Neutrophil (primary cell): ENCODE data around the gene SCN8A.

Experiments used
- H3K27ac ChIP-seq: fragments of 200-600 bp; sonication (generic); 2 replicates; pipeline ENCODE4 v1.5.1; 2016; ENCODE audit warnings: mild to moderate bottlenecking, moderate library complexity
- H3K27me3 ChIP-seq: fragments of 200-600 bp; sonication (generic); 2 replicates; pipeline ENCODE4 v1.6.0; 2016; ENCODE audit warnings: mild to moderate bottlenecking
- H3K36me3 ChIP-seq: fragments of 200-600 bp; sonication (generic); 2 replicates; pipeline ENCODE4 v1.5.1; 2017
- H3K4me1 ChIP-seq, 2 experiments: fragments of 200-600 bp in 1 of 2; sonication (generic) in 1 of 2; 1 replicate in 1 of 2; 2 replicates in 1 of 2; pipeline versions ENCODE4 v1.5.1 to v1.6.1; 2013 to 2016; ENCODE audit warnings: low read depth in 1 of 2, low read length in 1 of 2, mild to moderate bottlenecking in 1 of 2, moderate library complexity in 1 of 2; ENCODE audit not compliant: control insufficient read depth in 1 of 2, insufficient read depth in 1 of 2
- H3K4me3 ChIP-seq, 2 experiments: fragments of 200-600 bp in 1 of 2; sonication (generic) in 1 of 2; 1 replicate in 1 of 2; 2 replicates in 1 of 2; pipeline ENCODE4 v1.5.1; 2013 to 2016; ENCODE audit warnings: low read depth in 1 of 2, low read length in 1 of 2, mild to moderate bottlenecking in 1 of 2, moderate library complexity in 1 of 2
- H3K9me3 ChIP-seq: fragments of 200-600 bp; sonication (generic); 2 replicates; pipeline ENCODE4 v1.5.1; 2016
- TF ChIP-seq, protein P1 (sequence below): fragments of 200-600 bp; sonication (generic); IDR thresholded peaks from 2 replicates; pipeline ENCODE4 v1.5.1; 2016; ENCODE audit warnings: antibody characterized with exemption

SCN8A gene

GRCh38 chr12:51730745-51731144, 139.7 kb downstream of the SCN8A start:
- no peak overlapping the region for H3K27ac ChIP-seq
- H3K9me3 ChIP-seq = no peaks in the 10 kb centered on the region
- H3K4me3 ChIP-seq = no peak overlapping the region
- no peaks in the 10 kb centered on the region for H3K27me3 ChIP-seq
- TF ChIP-seq, protein P1, sequence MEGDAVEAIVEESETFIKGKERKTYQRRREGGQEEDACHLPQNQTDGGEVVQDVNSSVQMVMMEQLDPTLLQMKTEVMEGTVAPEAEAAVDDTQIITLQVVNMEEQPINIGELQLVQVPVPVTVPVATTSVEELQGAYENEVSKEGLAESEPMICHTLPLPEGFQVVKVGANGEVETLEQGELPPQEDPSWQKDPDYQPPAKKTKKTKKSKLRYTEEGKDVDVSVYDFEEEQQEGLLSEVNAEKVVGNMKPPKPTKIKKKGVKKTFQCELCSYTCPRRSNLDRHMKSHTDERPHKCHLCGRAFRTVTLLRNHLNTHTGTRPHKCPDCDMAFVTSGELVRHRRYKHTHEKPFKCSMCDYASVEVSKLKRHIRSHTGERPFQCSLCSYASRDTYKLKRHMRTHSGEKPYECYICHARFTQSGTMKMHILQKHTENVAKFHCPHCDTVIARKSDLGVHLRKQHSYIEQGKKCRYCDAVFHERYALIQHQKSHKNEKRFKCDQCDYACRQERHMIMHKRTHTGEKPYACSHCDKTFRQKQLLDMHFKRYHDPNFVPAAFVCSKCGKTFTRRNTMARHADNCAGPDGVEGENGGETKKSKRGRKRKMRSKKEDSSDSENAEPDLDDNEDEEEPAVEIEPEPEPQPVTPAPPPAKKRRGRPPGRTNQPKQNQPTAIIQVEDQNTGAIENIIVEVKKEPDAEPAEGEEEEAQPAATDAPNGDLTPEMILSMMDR = no peak
- H3K36me3 ChIP-seq = no peaks in the 10 kb centered on the region
- H3K4me1 ChIP-seq = no peaks in the 10 kb centered on the region

- TF ChIP-seq, protein P1 = no peak
- no peak overlapping the region for H3K27ac ChIP-seq
- H3K4me1 ChIP-seq = no peaks in the 10 kb centered on the region
- peaks cover 6% of the 10 kb centered on the region for H3K36me3 ChIP-seq
- no peaks in the 10 kb centered on the region for H3K9me3 ChIP-seq
- no peak overlapping the region for H3K4me3 ChIP-seq
- no peaks in the 10 kb centered on the region for H3K27me3 ChIP-seq
These were observed 149.5 kb downstream of the SCN8A start for GRCh38 chr12:51740536-51740935.

DNA sequence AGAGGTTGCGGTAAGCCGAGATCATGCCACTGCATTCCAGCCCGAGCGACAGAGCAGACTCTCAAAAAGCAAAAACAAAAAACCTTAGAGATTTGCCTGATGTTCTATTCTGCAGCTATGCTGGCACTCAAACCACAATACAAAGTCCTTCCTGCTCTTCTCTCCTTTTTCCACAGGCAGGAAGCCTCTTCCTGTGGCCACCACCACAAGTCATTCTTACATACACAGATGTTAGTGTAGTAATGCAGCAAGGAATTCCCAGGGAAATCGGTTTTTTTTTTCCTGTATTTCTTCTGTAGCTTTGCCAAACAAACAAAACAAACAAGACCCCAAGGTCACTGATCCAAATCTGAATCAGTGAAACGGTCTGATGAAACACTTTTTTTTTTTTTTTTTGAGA, 153.2 kb downstream of the SCN8A start:
- Histone ChIP-seq H3K36me3 (peaks cover 21% of the 10 kb centered on the region), H3K4me3 (no peak overlapping the region), H3K9me3 (no peaks in the 10 kb centered on the region), H3K27ac (no peak overlapping the region), H3K4me1 (no peaks in the 10 kb centered on the region), H3K27me3 (no peaks in the 10 kb centered on the region)
- TF ChIP-seq, protein P1 = no peak

- Histone ChIP-seq H3K9me3 (no peaks in the 10 kb centered on the region), H3K36me3 (peaks cover 21% of the 10 kb centered on the region), H3K4me1 (no peaks in the 10 kb centered on the region), H3K27me3 (no peaks in the 10 kb centered on the region), H3K4me3 (no peak overlapping the region), H3K27ac (no peak overlapping the region)
- TF ChIP-seq, protein P1 = no peak
These were observed 153.9 kb downstream of the SCN8A start for GRCh38 chr12:51744957-51745356.

DNA sequence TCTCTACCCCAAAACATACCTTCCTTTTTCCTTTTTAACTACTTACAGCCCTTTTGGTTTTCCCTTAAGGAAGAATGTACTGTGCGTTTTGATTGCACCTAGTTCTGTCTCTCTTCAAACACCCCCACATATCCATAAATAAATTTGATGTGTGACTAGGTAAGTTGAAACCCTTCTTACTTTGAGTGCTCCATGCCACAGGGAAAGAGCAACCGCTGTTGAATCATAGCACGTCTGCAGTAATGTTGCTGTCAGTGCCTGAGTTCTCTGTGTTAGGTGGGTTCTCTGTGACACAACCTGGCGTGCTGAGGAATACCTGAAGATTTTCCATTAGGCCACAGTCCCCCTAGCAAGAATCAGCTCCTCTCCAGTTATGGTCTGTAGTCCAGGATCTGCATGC, 155.4 kb downstream of the SCN8A start:
- H3K4me3 ChIP-seq = no peak overlapping the region
- H3K9me3 ChIP-seq = no peaks in the 10 kb centered on the region
- no peaks in the 10 kb centered on the region for H3K4me1 ChIP-seq
- no peaks in the 10 kb centered on the region for H3K27me3 ChIP-seq
- TF ChIP-seq, protein P1 = no peak
- H3K36me3 ChIP-seq = peaks cover 24% of the 10 kb centered on the region
- H3K27ac ChIP-seq = no peak overlapping the region

DNA sequence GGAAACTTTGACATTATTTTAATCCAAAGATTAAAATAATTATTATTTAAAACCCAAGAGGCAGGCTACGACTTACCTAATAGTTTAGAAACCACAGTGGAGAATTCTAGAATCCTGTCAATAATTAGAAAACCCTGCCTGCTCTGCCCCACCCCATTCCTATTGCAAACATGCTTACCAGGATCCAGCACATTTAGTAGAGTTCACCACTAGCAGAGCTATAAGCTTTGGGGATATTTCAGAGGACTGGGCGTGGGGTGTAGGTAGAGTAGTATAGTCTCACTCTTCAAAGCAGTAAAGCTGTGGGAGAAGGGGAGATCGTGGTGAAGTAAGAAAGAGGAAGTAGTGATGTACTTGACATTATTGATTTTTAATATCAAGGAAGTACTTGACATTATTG, 157.2 kb downstream of the SCN8A start:
- TF ChIP-seq, protein P1 = no peak
- no peaks in the 10 kb centered on the region for H3K9me3 ChIP-seq
- peaks cover 24% of the 10 kb centered on the region for H3K36me3 ChIP-seq

More for the DNA sequence above, 157.2 kb downstream of the SCN8A start:
- Histone ChIP-seq H3K4me3 (no peak overlapping the region), H3K4me1 (no peaks in the 10 kb centered on the region), H3K27ac (no peak overlapping the region), H3K27me3 (no peaks in the 10 kb centered on the region)
